BJ (cell line): ENCODE data around the gene PRKCH. TPM values are rescaled to one million over a fixed set of nuclear protein-coding genes. Genes with fewer than 3 reads are reported as not detected.
"Not testable (repeated sequence)": the region's sequence is repeated elsewhere in the genome, so short reads cannot be mapped to it uniquely, and the experiment has no call there.

ENCODE experiments used
- CTCF ChIA-PET: fragments of 350-600 bp; formaldehyde crosslinking; extraction: SDS; loops from one replicate; lab custom pipeline; 2021; ENCODE audit warnings: antibody characterized with exemption, inconsistent platforms; lab: Yijun Ruan, JAX
- POLR2A ChIA-PET: fragments of 300-600 bp; sonication (Branson Sonifier 250); formaldehyde crosslinking; extraction: SDS; loops from one replicate; lab custom pipeline; 2021; ENCODE audit warnings: antibody characterized with exemption; lab: Charles Lee
- DNase-seq: peaks from one replicate; pipeline ENCODE4 v3.0.0-alpha.2; 2011; ENCODE audit warnings: low read depth
- H3K27me3 ChIP-seq: 2 replicates; pipeline ENCODE4 v1.6.0; 2011; ENCODE audit warnings: low read length; ENCODE audit not compliant: control insufficient read depth, insufficient read depth
- H3K36me3 ChIP-seq: 2 replicates; pipeline ENCODE4 v1.5.1; 2011; ENCODE audit warnings: low read length; ENCODE audit not compliant: control insufficient read depth, insufficient read depth
- H3K4me3 ChIP-seq: 2 replicates; pipeline ENCODE4 v1.5.1; 2011; ENCODE audit warnings: low read depth, mild to moderate bottlenecking, control low read depth, low read length
- polyA plus RNA-seq: library from polyadenylated mRNA; depleted of rRNA; stranded (reverse); fragments of >200 nt; gene quantifications from 2 replicates; pipeline ENCODE4 v1.2.3, GENCODE V29; 2011
- TF ChIP-seq, protein P1 (sequence below): IDR thresholded peaks from 2 replicates; pipeline ENCODE4 v1.5.1; 2011; ENCODE audit warnings: low read depth, mild to moderate bottlenecking, control low read depth, inconsistent platforms, low read length, moderate library complexity; ENCODE audit not compliant: insufficient read depth

The PRKCH gene
- polyA plus RNA-seq, 1 experiment = 2.0 TPM

DNA sequence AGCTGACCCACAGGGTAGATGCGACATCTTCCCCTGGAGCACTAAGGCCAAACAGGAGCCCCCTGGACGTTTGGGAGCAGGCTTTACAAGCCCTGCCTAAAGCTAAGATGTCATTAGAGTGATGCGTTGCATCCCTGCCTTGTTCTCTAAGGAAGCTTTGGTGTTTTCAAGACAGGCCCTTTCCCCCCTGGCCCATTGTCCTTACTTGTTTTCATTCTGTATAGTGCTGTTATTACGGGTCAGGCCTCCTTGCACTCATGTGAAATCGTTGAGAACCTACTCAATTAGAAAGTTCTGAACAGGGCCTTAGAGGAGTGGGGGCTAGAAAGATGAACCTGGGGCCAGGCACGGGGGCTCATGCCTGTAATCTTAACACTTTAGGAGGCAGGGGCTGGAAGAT lies 1.7 kb upstream of the PRKCH start:
- Histone ChIP-seq H3K4me3 (no peak overlapping the region), H3K27me3 (peaks cover 18% of the 10 kb centered on the region), H3K36me3 (no peaks in the 10 kb centered on the region)
- TF ChIP-seq, protein P1, sequence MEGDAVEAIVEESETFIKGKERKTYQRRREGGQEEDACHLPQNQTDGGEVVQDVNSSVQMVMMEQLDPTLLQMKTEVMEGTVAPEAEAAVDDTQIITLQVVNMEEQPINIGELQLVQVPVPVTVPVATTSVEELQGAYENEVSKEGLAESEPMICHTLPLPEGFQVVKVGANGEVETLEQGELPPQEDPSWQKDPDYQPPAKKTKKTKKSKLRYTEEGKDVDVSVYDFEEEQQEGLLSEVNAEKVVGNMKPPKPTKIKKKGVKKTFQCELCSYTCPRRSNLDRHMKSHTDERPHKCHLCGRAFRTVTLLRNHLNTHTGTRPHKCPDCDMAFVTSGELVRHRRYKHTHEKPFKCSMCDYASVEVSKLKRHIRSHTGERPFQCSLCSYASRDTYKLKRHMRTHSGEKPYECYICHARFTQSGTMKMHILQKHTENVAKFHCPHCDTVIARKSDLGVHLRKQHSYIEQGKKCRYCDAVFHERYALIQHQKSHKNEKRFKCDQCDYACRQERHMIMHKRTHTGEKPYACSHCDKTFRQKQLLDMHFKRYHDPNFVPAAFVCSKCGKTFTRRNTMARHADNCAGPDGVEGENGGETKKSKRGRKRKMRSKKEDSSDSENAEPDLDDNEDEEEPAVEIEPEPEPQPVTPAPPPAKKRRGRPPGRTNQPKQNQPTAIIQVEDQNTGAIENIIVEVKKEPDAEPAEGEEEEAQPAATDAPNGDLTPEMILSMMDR = no peak
- no peak for DNase-seq
- ChIA-PET CTCF (no interaction called here), POLR2A (no interaction called here)

GRCh38 chr14:61320170-61320569 lies 1.2 kb upstream of the PRKCH start:
- DNase-seq, H3K4me3 ChIP-seq, H3K36me3 ChIP-seq, POLR2A ChIA-PET, CTCF ChIA-PET: not testable (repeated sequence)
- H3K27me3 ChIP-seq = peaks cover 18% of the 10 kb centered on the region

- ChIA-PET POLR2A (no interaction called here), CTCF (interaction anchor here (1.1 kb wide), 1 partner anchor 30 kb away, joined by 3 read pairs; no protein-coding TSS in a partner anchor)
- DNase-seq = no peak
- TF ChIP-seq, protein P1 = no peak
- no peaks in the 10 kb centered on the region for H3K36me3 ChIP-seq
- peak overlapping the region; percentile 42 for H3K4me3 ChIP-seq
- peaks cover 18% of the 10 kb centered on the region for H3K27me3 ChIP-seq
These were observed 484 bp upstream of the PRKCH start for GRCh38 chr14:61320806-61321384.

GRCh38 chr14:61322011-61322798 lies 826 bp downstream of the PRKCH start:
- Histone ChIP-seq H3K4me3 (peak overlapping the region; percentile 42; the same call in 1 of the 2 replicates), H3K27me3 (peaks cover 18% of the 10 kb centered on the region), H3K36me3 (no peaks in the 10 kb centered on the region)
- ChIA-PET CTCF (interaction anchor here (0.6 to 1.1 kb wide), 3 partner anchors 12 to 1094 kb away, joined by 3 read pairs; no protein-coding TSS in a partner anchor), POLR2A (no interaction called here)
- TF ChIP-seq, protein P1 = no peak
- no peak for DNase-seq

DNA sequence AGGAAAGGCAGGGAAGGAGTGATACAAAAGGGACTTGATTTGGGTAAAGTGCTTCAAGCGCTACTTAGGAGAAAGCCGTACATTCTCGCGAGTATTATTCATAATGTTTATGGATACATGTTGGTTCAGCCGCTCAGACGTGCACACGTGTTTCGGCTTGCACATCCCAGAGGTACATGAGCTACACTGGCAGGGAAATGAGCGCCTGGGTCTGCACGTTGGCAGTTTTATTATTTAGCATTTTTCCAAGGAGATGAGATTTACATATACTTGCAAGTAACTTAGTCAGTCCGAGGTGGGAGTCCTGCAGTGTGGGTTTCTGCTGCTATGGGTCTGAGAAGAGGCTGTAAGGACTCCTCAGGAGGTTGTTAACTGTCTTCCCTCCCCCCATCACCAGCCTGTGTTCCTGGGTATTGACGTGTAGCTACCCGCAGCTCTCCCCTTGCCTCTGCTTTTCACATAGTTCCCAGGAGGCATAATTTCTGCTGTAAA lies 1.5 kb downstream of the PRKCH start:
- Histone ChIP-seq H3K36me3 (no peaks in the 10 kb centered on the region), H3K4me3 (no peak overlapping the region), H3K27me3 (peaks cover 18% of the 10 kb centered on the region)
- CTCF ChIA-PET = interaction anchor here (1.0 to 1.1 kb wide), 2 partner anchors 11 to 13 kb away, joined by 3 read pairs; no protein-coding TSS in a partner anchor
- TF ChIP-seq, protein P1 = no peak
- no peak for DNase-seq
- POLR2A ChIA-PET = no interaction called here
